Vagina (tissue), 2 donors: ENCODE results near the gene KCNH5. TPM values are rescaled to one million over a fixed set of nuclear protein-coding genes. Genes with fewer than 3 reads are reported as not detected.

ENCODE experiments used
- DNase-seq, 2 donors: peaks; one replicate each; pipeline ENCODE4 v3.0.0-alpha.2; 2017; ENCODE audit errors: extremely low spot score in 2 of 2
- H3K27ac ChIP-seq: fragments of 200-600 bp; sonication (generic); one replicate; pipeline ENCODE4 v1.5.1; 2019
- H3K27me3 ChIP-seq: fragments of 200-600 bp; sonication (generic); one replicate; pipeline ENCODE4 v1.5.1; 2019
- H3K36me3 ChIP-seq, 2 donors: fragments of 200-600 bp; sonication (generic); one replicate each; pipeline ENCODE4 v1.5.1; 2017 to 2019
- H3K4me1 ChIP-seq: fragments of 200-600 bp; sonication (generic); one replicate; pipeline ENCODE4 v1.5.1; 2019
- H3K4me3 ChIP-seq, 2 donors: fragments of 200-600 bp; sonication (generic); 1 replicate in 1 of 2; 2 replicates in 1 of 2; pipeline ENCODE4 v1.5.1; 2016 to 2019
- H3K9me3 ChIP-seq: fragments of 200-600 bp; sonication (generic); one replicate; pipeline ENCODE4 v1.5.1; 2019
- POLR2A ChIP-seq, 2 donors: fragments of 450-650 bp; IDR thresholded peaks; one replicate each; pipeline ENCODE4 v1.6.1; 2017; ENCODE audit warnings: antibody characterized with exemption in 2 of 2, mild to moderate bottlenecking in 2 of 2, moderate library complexity in 2 of 2
- POLR2AphosphoS5 ChIP-seq, 2 donors: sonication (generic); formaldehyde crosslinking; IDR thresholded peaks; one replicate each; pipeline ENCODE4 v1.9.0; 2017; ENCODE audit warnings: antibody characterized with exemption in 2 of 2, mild to moderate bottlenecking in 2 of 2, low read depth in 1 of 2; ENCODE audit not compliant: insufficient read depth in 1 of 2
- intact Hi-C: fragments of 100-400 bp; cut with DNase I; formaldehyde crosslinking; loops from one replicate; pipeline ENCODE4 v1.15.1; 2023
- total RNA-seq: library from RNA; depleted of rRNA; stranded (reverse); fragments of >200 nt; gene quantifications from one replicate; pipeline ENCODE4 v1.2.3, GENCODE V29; 2016
- TF ChIP-seq, protein P1 (sequence below), 3 experiments: fragments of 450-650 bp in 2 of 3; fragments of 200-600 bp in 1 of 3; sonication (generic) in 1 of 3; IDR thresholded peaks; one replicate each; pipeline ENCODE4 v1.5.1; 2017 to 2019; ENCODE audit warnings: antibody characterized with exemption in 3 of 3, mild to moderate bottlenecking in 2 of 3, moderate library complexity in 2 of 3

The KCNH5 gene
- total RNA-seq, 1 donor from 2014 or later = 0.49 TPM

DNA sequence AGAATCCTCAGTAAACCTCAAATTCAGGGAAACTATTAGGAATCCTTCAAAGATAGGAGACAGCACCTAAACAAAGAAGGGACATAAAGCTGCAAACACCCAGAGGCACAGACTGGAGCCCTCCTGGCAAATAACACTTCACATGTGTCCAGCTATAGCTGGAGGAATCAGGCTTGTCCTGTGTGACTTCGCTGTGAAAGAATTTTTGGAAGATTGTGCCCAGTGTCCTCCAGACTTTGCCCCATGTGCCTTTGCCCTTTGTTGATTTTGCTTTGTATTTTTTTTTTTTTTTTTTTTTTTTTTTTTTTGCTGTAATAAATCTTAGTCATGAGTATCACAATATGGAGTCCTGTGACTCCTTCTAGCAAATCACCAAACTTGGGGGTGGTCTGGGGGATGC, 136.8 kb downstream of the KCNH5 start:
- Histone ChIP-seq H3K36me3 (no peaks in the 10 kb centered on the region), H3K9me3 (no peaks in the 10 kb centered on the region), H3K4me3 (no peak overlapping the region), H3K27ac (no peak overlapping the region), H3K4me1 (no peaks in the 10 kb centered on the region), H3K27me3 (no peaks in the 10 kb centered on the region)
- intact Hi-C loops = no loop called here
- no peak for TF ChIP-seq POLR2A (IDR thresholded peaks at IDR 0.05)
- TF ChIP-seq, protein P1, sequence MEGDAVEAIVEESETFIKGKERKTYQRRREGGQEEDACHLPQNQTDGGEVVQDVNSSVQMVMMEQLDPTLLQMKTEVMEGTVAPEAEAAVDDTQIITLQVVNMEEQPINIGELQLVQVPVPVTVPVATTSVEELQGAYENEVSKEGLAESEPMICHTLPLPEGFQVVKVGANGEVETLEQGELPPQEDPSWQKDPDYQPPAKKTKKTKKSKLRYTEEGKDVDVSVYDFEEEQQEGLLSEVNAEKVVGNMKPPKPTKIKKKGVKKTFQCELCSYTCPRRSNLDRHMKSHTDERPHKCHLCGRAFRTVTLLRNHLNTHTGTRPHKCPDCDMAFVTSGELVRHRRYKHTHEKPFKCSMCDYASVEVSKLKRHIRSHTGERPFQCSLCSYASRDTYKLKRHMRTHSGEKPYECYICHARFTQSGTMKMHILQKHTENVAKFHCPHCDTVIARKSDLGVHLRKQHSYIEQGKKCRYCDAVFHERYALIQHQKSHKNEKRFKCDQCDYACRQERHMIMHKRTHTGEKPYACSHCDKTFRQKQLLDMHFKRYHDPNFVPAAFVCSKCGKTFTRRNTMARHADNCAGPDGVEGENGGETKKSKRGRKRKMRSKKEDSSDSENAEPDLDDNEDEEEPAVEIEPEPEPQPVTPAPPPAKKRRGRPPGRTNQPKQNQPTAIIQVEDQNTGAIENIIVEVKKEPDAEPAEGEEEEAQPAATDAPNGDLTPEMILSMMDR (IDR thresholded peaks at IDR 0.05) = no peak
- TF ChIP-seq POLR2AphosphoS5 (IDR thresholded peaks at IDR 0.05; ENCODE audit: insufficient read depth in 1 of 2, low read depth in 1 of 2) = no peak
- DNase-seq = no peak

DNA sequence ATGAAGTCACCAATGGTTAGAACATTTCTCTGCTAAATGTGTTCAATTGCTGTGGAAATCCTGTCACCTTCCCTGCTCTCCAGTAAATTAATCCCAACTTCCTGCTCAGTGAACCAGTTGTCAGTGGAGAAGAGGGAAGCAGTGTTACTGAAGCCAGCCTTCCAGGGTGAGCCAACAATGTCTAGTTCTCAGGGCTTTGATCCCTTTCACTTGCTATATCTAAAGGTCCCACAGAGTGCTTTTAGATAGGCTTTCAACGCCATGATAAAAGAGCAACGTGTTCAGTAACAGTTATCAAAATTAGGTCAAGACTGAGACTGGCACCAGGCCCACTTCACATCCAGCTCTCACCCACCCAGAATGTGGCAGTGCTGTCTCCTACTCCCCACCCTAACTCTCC, 139.7 kb downstream of the KCNH5 start:
- H3K27me3 ChIP-seq = no peaks in the 10 kb centered on the region

DNA sequence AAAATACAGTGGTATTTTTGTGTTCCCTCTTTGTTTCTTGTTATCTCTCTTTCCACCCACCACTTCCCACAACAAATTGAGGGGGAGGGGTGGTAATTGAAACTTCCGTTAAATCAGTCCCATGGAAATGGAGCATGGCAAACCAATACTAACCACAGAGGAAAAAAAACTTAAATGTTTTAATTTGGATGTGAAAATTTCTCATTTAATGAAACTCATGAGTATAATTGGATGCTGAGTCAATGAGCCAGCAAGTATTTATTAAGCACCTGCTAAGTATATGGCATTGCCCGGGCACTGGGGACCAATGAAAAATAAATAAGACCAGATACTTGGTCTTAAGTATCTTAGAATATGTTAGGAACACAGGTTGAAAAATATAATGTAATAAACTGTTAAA, 147.5 kb downstream of the KCNH5 start:
- TF ChIP-seq POLR2A (IDR thresholded peaks at IDR 0.05) (no peak), POLR2AphosphoS5 (IDR thresholded peaks at IDR 0.05; ENCODE audit: insufficient read depth in 1 of 2, low read depth in 1 of 2) (no peak)
- TF ChIP-seq, protein P1 (IDR thresholded peaks at IDR 0.05) = no peak
- Histone ChIP-seq H3K4me3 (no peak overlapping the region), H3K4me1 (no peaks in the 10 kb centered on the region), H3K9me3 (no peaks in the 10 kb centered on the region), H3K27ac (no peak overlapping the region), H3K27me3 (no peaks in the 10 kb centered on the region), H3K36me3 (no peaks in the 10 kb centered on the region)
- intact Hi-C loops = no loop called here
- no peak for DNase-seq

More for the DNA sequence above, 139.7 kb downstream of the KCNH5 start:
- H3K4me3 ChIP-seq = no peak overlapping the region
- H3K36me3 ChIP-seq = no peaks in the 10 kb centered on the region
- no peak for DNase-seq
- H3K9me3 ChIP-seq = no peaks in the 10 kb centered on the region
- TF ChIP-seq POLR2A (IDR thresholded peaks at IDR 0.05) (no peak), POLR2AphosphoS5 (IDR thresholded peaks at IDR 0.05; ENCODE audit: insufficient read depth in 1 of 2, low read depth in 1 of 2) (no peak)
- TF ChIP-seq, protein P1 (IDR thresholded peaks at IDR 0.05) = no peak
- intact Hi-C loops = no loop called here
- no peaks in the 10 kb centered on the region for H3K4me1 ChIP-seq
- no peak overlapping the region for H3K27ac ChIP-seq

DNA sequence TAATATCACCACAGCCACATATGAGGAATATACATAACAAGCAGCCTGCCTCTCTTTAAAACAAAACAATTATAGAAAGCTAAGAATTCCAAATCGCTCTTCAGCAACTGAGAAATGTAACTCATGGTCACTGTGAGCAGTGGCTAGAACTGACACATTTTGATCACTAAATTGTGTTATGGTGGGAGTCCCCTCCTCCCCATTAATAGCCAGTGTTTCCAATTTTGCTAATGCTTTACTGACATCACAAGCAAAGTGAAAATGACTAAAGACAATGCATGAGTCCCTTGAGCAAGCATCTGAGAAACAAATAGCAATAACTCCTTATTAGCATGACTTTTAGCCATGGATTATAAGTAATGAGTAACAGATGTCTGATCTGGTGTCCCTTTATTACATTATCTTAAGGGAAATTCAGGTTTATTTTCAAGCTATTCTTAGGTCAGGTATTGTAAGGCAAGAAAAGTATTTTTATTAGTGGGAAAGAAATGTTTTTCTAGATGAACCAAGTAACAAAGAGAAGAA, 148.3 kb downstream of the KCNH5 start:
- intact Hi-C loops = no loop called here
- DNase-seq = no peak
- Histone ChIP-seq H3K9me3 (no peaks in the 10 kb centered on the region), H3K4me3 (no peak overlapping the region), H3K27me3 (no peaks in the 10 kb centered on the region), H3K36me3 (no peaks in the 10 kb centered on the region), H3K27ac (no peak overlapping the region), H3K4me1 (no peaks in the 10 kb centered on the region)
- TF ChIP-seq POLR2A (IDR thresholded peaks at IDR 0.05) (no peak), POLR2AphosphoS5 (IDR thresholded peaks at IDR 0.05; ENCODE audit: insufficient read depth in 1 of 2, low read depth in 1 of 2) (no peak)
- TF ChIP-seq, protein P1 (IDR thresholded peaks at IDR 0.05) = no peak

DNA sequence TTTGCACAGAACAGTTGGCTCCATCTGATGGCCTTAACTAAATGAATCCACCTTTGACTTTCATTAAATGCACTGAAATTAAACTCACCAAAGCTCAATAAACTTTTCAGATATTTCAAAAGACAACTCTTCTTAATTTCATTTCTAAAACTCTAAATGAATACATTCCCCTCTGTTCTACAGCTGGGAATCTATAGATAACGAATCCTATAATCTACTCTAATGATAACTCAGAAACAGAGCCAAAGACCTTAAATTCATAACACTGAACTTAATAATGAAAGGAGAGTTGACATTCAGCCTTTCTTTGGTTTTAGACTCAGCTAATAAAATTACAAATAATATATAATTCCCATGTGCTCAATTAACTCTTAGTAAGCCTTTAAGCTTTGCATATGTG, 150.5 kb downstream of the KCNH5 start:
- no peak overlapping the region for H3K4me3 ChIP-seq
- no peaks in the 10 kb centered on the region for H3K36me3 ChIP-seq
- H3K27me3 ChIP-seq = no peaks in the 10 kb centered on the region
- H3K9me3 ChIP-seq = no peaks in the 10 kb centered on the region
- intact Hi-C loops = no loop called here
- TF ChIP-seq POLR2A (IDR thresholded peaks at IDR 0.05) (no peak), POLR2AphosphoS5 (IDR thresholded peaks at IDR 0.05; ENCODE audit: insufficient read depth in 1 of 2, low read depth in 1 of 2) (no peak)
- TF ChIP-seq, protein P1 (IDR thresholded peaks at IDR 0.05) = no peak
- no peaks in the 10 kb centered on the region for H3K4me1 ChIP-seq
- DNase-seq = no peak
- no peak overlapping the region for H3K27ac ChIP-seq
